Measurements from ENCODE around the gene CDKN2A.

GRCh38 chr9:22031655-22032411 is 37.6 kb upstream of the CDKN2A start:
- TF ChIP-seq TAF1 (conservative IDR thresholded peaks at IDR 0.05) (no peak), CTCF (IDR thresholded peaks at IDR 0.05; ENCODE audit: low read depth, low read length, missing input control) (no peak), GABPA (IDR thresholded peaks at IDR 0.05 in 1 of 2, conservative IDR thresholded peaks at IDR 0.05 in 1 of 2) (no peak), ATF3 (IDR thresholded peaks at IDR 0.05) (no peak), RAD21 (IDR thresholded peaks at IDR 0.05) (no peak), MAX (IDR thresholded peaks at IDR 0.05) (no peak), REST (IDR thresholded peaks at IDR 0.05) (no peak), SP1 (IDR thresholded peaks at IDR 0.05) (no peak), NR2F2 (IDR thresholded peaks at IDR 0.05) (no peak), YY1 (IDR thresholded peaks at IDR 0.05) (no peak)
